HepG2 (cell line): ENCODE data around the gene SPATS2. TPM values are rescaled to one million over a fixed set of nuclear protein-coding genes. Genes with fewer than 3 reads are reported as not detected.
A peak's percentile ranks its signal among the peaks of the same experiment; 100 is the strongest.

Source experiments
- ARNT2 ChIP-seq: sonication (generic); formaldehyde crosslinking; IDR thresholded peaks from 2 replicates; pipeline ENCODE4 v1.8.0; 2022; ENCODE audit warnings: mild to moderate bottlenecking, low read depth, missing genetic modification reagents, moderate library complexity
- ELF3 ChIP-seq: IDR thresholded peaks from 2 replicates; pipeline ENCODE4 v1.6.1; 2016; ENCODE audit warnings: missing genetic modification reagents, missing compliant biosample characterization
- HNF4G ChIP-seq, 2 experiments: sonication (generic) in 1 of 2; formaldehyde crosslinking in 1 of 2; IDR thresholded peaks; 2 replicates each; pipeline versions ENCODE4 v1.4.0 to v1.6.1; 2011 to 2020; ENCODE audit warnings: borderline replicate concordance in 2 of 2, low read depth in 2 of 2, mild to moderate bottlenecking in 2 of 2, low read length in 1 of 2, missing genetic modification reagents in 1 of 2, moderate library complexity in 1 of 2
- NFKB2 ChIP-seq: sonication (generic); formaldehyde crosslinking; IDR thresholded peaks from 2 replicates; pipeline ENCODE4 v1.4.0; 2020; ENCODE audit warnings: missing genetic modification reagents, borderline replicate concordance
- PATZ1 ChIP-seq: sonication (generic); formaldehyde crosslinking; IDR thresholded peaks from 2 replicates; pipeline ENCODE4 v1.4.0; 2020; ENCODE audit warnings: missing genetic modification reagents
- POLR2A ChIP-seq, 2 experiments: IDR thresholded peaks; 2 replicates each; pipeline ENCODE4 v1.6.1; 2011; ENCODE audit warnings: low read depth in 2 of 2, low read length in 2 of 2, mild to moderate bottlenecking in 1 of 2, moderate library complexity in 1 of 2; ENCODE audit not compliant: insufficient read depth in 1 of 2
- TCF12 ChIP-seq, 2 experiments: fragments of 450-650 bp in 1 of 2; sonication (generic) in 1 of 2; formaldehyde crosslinking in 1 of 2; IDR thresholded peaks; 2 replicates each; pipeline versions ENCODE4 v1.6.1 to v1.8.0; 2017 to 2022; ENCODE audit warnings: antibody characterized with exemption in 1 of 2, mild to moderate bottlenecking in 1 of 2, missing genetic modification reagents in 1 of 2, moderate library complexity in 1 of 2
- TGIF2 ChIP-seq: IDR thresholded peaks from 2 replicates; pipeline ENCODE4 v1.6.1; 2016; ENCODE audit warnings: control low read depth, missing compliant biosample characterization
- THAP8 ChIP-seq: sonication (generic); formaldehyde crosslinking; IDR thresholded peaks from 2 replicates; pipeline ENCODE4 v1.5.1; 2020; ENCODE audit warnings: missing genetic modification reagents, mild to moderate bottlenecking, borderline replicate concordance
- ZFP82 ChIP-seq: sonication (generic); formaldehyde crosslinking; IDR thresholded peaks from 2 replicates; pipeline ENCODE4 v1.5.1; 2020; ENCODE audit warnings: mild to moderate bottlenecking, missing genetic modification reagents, borderline replicate concordance
- ZMYM3 ChIP-seq: sonication (generic); formaldehyde crosslinking; IDR thresholded peaks from 2 replicates; pipeline ENCODE4 v1.5.1; 2020; ENCODE audit warnings: mild to moderate bottlenecking, missing genetic modification reagents
- ZNF597 ChIP-seq: sonication (generic); formaldehyde crosslinking; IDR thresholded peaks from 2 replicates; pipeline ENCODE4 v1.5.0; 2020; ENCODE audit warnings: missing genetic modification reagents
- ZNF660 ChIP-seq: sonication (generic); formaldehyde crosslinking; IDR thresholded peaks from 2 replicates; pipeline ENCODE4 v1.5.1; 2020; ENCODE audit warnings: mild to moderate bottlenecking, low read depth, missing genetic modification reagents, borderline replicate concordance
- ZNF777 ChIP-seq: sonication (generic); formaldehyde crosslinking; IDR thresholded peaks from 2 replicates; pipeline ENCODE4 v1.4.0; 2020; ENCODE audit warnings: missing genetic modification reagents
- polyA plus RNA-seq, 8 experiments: library from polyadenylated mRNA; depleted of rRNA in 3 of 8; stranded (reverse) in 7 of 8; unstranded in 1 of 8; fragments of >200 nt; fragmentation: Illumina TruSeq in 4 of 8; extraction: Trizol in 4 of 8; gene quantifications; 2 replicates each; pipeline versions ENCODE4 v1.2.1 to v1.2.3, GENCODE V29; 2011 to 2016; ENCODE audit warnings: low read depth in 4 of 8, missing spikeins in 1 of 8, mixed read lengths in 1 of 8; ENCODE audit not compliant: insufficient read depth in 1 of 8
- total RNA-seq, 5 experiments: library from RNA; depleted of rRNA; stranded (reverse); fragments of >200 nt; fragmentation: Illumina TruSeq; extraction: Trizol; gene quantifications; 2 replicates each; pipeline ENCODE4 v1.2.3, GENCODE V29; 2016; ENCODE audit warnings: low read depth in 1 of 5
- TF ChIP-seq, protein P1 (sequence below): sonication (generic); formaldehyde crosslinking; IDR thresholded peaks from 2 replicates; pipeline ENCODE4 v1.5.1; 2020; ENCODE audit warnings: mild to moderate bottlenecking, missing genetic modification reagents, moderate library complexity
- TF ChIP-seq, protein P2 (sequence below): sonication (generic); formaldehyde crosslinking; conservative IDR thresholded peaks from 2 replicates; pipeline ENCODE4 v1.8.1; 2023; ENCODE audit warnings: missing genetic modification reagents

The SPATS2 gene
- total and polyA plus RNA-seq, 2 of the 13 experiments (the other 11 are each of a cell fraction or from before 2014, with no cell fraction given): 19.3 to 28.1 TPM

DNA sequence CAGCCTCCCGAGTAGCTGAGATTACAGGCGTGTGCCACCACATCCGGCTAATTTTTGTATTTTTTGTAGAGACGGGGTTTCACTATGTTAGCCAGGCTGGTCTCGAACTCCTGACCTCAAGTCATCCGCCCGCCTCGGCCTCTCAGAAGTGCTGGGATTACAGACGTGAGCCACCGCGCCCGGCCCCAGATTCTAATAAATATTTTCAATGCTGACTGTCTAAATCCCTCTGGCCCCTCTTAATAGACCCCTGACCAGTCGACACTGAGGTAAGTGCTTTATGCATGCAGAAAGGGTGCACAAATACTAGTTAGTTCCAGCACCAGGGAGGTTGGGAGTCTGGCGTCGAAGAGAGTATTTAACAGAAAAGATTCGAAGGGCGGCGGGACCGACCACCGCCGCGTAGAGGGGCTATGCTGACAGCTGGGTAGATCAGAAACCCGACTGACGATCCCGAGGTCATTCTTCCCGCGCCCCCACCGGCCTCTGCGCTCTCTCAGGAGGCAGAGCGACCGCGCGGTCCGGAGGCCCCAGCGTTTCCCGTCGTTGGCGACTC is 1.1 kb upstream of the SPATS2 start (continued):
- TF ChIP-seq, protein P1, sequence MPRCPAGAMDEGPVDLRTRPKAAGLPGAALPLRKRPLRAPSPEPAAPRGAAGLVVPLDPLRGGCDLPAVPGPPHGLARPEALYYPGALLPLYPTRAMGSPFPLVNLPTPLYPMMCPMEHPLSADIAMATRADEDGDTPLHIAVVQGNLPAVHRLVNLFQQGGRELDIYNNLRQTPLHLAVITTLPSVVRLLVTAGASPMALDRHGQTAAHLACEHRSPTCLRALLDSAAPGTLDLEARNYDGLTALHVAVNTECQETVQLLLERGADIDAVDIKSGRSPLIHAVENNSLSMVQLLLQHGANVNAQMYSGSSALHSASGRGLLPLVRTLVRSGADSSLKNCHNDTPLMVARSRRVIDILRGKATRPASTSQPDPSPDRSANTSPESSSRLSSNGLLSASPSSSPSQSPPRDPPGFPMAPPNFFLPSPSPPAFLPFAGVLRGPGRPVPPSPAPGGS (CRISPR knock-in tag): no peak
- TF ChIP-seq, protein P2, sequence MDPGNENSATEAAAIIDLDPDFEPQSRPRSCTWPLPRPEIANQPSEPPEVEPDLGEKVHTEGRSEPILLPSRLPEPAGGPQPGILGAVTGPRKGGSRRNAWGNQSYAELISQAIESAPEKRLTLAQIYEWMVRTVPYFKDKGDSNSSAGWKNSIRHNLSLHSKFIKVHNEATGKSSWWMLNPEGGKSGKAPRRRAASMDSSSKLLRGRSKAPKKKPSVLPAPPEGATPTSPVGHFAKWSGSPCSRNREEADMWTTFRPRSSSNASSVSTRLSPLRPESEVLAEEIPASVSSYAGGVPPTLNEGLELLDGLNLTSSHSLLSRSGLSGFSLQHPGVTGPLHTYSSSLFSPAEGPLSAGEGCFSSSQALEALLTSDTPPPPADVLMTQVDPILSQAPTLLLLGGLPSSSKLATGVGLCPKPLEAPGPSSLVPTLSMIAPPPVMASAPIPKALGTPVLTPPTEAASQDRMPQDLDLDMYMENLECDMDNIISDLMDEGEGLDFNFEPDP: no peak
- TF ChIP-seq TCF12 (IDR thresholded peaks at IDR 0.05): no peak
- TF ChIP-seq TCF12 (CRISPR knock-in tag; IDR thresholded peaks at IDR 0.05): no peak
- TF ChIP-seq ZNF777 (CRISPR knock-in tag): no peak; the same call in 1 of the 2 replicates
- TF ChIP-seq ZMYM3 (CRISPR knock-in tag): peak; percentile 8; the same call in 1 of the 2 replicates
- TF ChIP-seq NFKB2 (CRISPR knock-in tag): 0 out of 2 replicates have a peak, but pooled peaks have one; percentile 6
- TF ChIP-seq HNF4G (IDR thresholded peaks at IDR 0.05; ENCODE audit: borderline replicate concordance, low read depth, low read length): no peak
- TF ChIP-seq HNF4G (CRISPR knock-in tag; IDR thresholded peaks at IDR 0.05; ENCODE audit: borderline replicate concordance, low read depth): no peak
- TF ChIP-seq ZFP82 (CRISPR knock-in tag): no peak
- no peak for TF ChIP-seq ZNF597 (CRISPR knock-in tag)
- no peak for TF ChIP-seq ELF3 (CRISPR knock-in tag)
- no peak for TF ChIP-seq ARNT2 (CRISPR knock-in tag)
- TF ChIP-seq POLR2A (IDR thresholded peaks at IDR 0.05; ENCODE audit: insufficient read depth in 1 of 2, low read depth in 2 of 2, low read length in 2 of 2): no peak
- no peak for TF ChIP-seq ZNF660 (CRISPR knock-in tag)
- no peak for TF ChIP-seq TGIF2 (CRISPR knock-in tag)
- TF ChIP-seq PATZ1: 0 out of 2 replicates have a peak, but pooled peaks have one; percentile 35
- TF ChIP-seq THAP8 (CRISPR knock-in tag): no peak
